ENCODE data around the gene TMEM123.

TMEM123 gene

GRCh38 chr11:102471474-102471873, 18.9 kb upstream of the TMEM123 start:
- no peak for DNase-seq

GRCh38 chr11:102470251-102470650, 17.7 kb upstream of the TMEM123 start:
- peak; percentile 16 to 57 for DNase-seq

GRCh38 chr11:102469196-102469821, 16.7 kb upstream of the TMEM123 start:
- DNase-seq, result no peak

- no peak for DNase-seq
Observed at GRCh38 chr11:102468616-102469195, 16.1 kb upstream of the TMEM123 start.

GRCh38 chr11:102467853-102468580, 15.5 kb upstream of the TMEM123 start:
- DNase-seq, result no peak

GRCh38 chr11:102467080-102467708, 14.6 kb upstream of the TMEM123 start:
- DNase-seq, result no peak

- DNase-seq, result no peak
Observed at GRCh38 chr11:102465696-102466095, 13.1 kb upstream of the TMEM123 start.

- DNase-seq, result no peak
Observed at GRCh38 chr11:102464859-102465500, 12.4 kb upstream of the TMEM123 start.

- DNase-seq, result no peak
Observed at GRCh38 chr11:102464037-102464436, 11.5 kb upstream of the TMEM123 start.

- DNase-seq, result no peak
Observed at GRCh38 chr11:102462610-102463009, 10.0 kb upstream of the TMEM123 start.

GRCh38 chr11:102459393-102459792, 6.8 kb upstream of the TMEM123 start:
- no peak for DNase-seq

- DNase-seq, result no peak
Observed at GRCh38 chr11:102458548-102458947, 6.0 kb upstream of the TMEM123 start.

- DNase-seq, result no peak
Observed at GRCh38 chr11:102457865-102458264, 5.3 kb upstream of the TMEM123 start.

GRCh38 chr11:102457056-102457677, 4.6 kb upstream of the TMEM123 start:
- DNase-seq, result no peak

- peak in 1 of 2 donors; percentile 31 for DNase-seq
Observed at GRCh38 chr11:102456381-102456780, 3.8 kb upstream of the TMEM123 start.

- DNase-seq, result no peak
Observed at GRCh38 chr11:102453921-102454320, 1.4 kb upstream of the TMEM123 start.

GRCh38 chr11:102453302-102453695, 734 bp upstream of the TMEM123 start:
- no peak for DNase-seq

GRCh38 chr11:102451681-102452460, 694 bp downstream of the TMEM123 start:
- peak; percentile 79 to 83 for DNase-seq

- DNase-seq, result no peak
Observed at GRCh38 chr11:102451041-102451680, 1.4 kb downstream of the TMEM123 start.

GRCh38 chr11:102449651-102450570, 2.7 kb downstream of the TMEM123 start:
- DNase-seq, result no peak

Measured in CD4-positive, alpha-beta T cell treated with Interferon alpha-2 for 1 hour (primary cell).